ENCODE measurements around the gene WNK2.

Gene WNK2

GRCh38 chr9:93268551-93269314 lies 84.8 kb downstream of the WNK2 start:
- no peak for DNase-seq

- no peak for DNase-seq
Measured at GRCh38 chr9:93270976-93271375, 87.0 kb downstream of the WNK2 start.

- no peak for DNase-seq
Measured at GRCh38 chr9:93276973-93277372, 93.0 kb downstream of the WNK2 start.

GRCh38 chr9:93278144-93278543 lies 94.2 kb downstream of the WNK2 start:
- no peak for DNase-seq

GRCh38 chr9:93280661-93281259 lies 96.8 kb downstream of the WNK2 start:
- DNase-seq: no peak

GRCh38 chr9:93286252-93287188 lies 102.6 kb downstream of the WNK2 start:
- no peak for DNase-seq

GRCh38 chr9:93287189-93287552 lies 103.2 kb downstream of the WNK2 start:
- no peak for DNase-seq

- no peak for DNase-seq
Measured at GRCh38 chr9:93287593-93287992, 103.7 kb downstream of the WNK2 start.

GRCh38 chr9:93288341-93288740 lies 104.4 kb downstream of the WNK2 start:
- no peak for DNase-seq

GRCh38 chr9:93288891-93289883 lies 105.2 kb downstream of the WNK2 start:
- DNase-seq: no peak

GRCh38 chr9:93290495-93291434 lies 106.8 kb downstream of the WNK2 start:
- no peak for DNase-seq

- no peak for DNase-seq
Measured at GRCh38 chr9:93291536-93292287, 107.8 kb downstream of the WNK2 start.

GRCh38 chr9:93292288-93292615 lies 108.3 kb downstream of the WNK2 start:
- DNase-seq: no peak

- no peak for DNase-seq
Measured at GRCh38 chr9:93292664-93293328, 108.9 kb downstream of the WNK2 start.

- no peak for DNase-seq
Measured at GRCh38 chr9:93294011-93294410, 110.1 kb downstream of the WNK2 start.

GRCh38 chr9:93295031-93295430 lies 111.1 kb downstream of the WNK2 start:
- DNase-seq: no peak

- no peak for DNase-seq
Measured at GRCh38 chr9:93295456-93296076, 111.6 kb downstream of the WNK2 start.

GRCh38 chr9:93296889-93297480 lies 113.0 kb downstream of the WNK2 start:
- DNase-seq: no peak
